ENCODE results near the gene ATP2C1.
"Not testable (repeated sequence)": the region's sequence is repeated elsewhere in the genome, so short reads cannot be mapped to it uniquely, and the experiment has no call there.

Gene ATP2C1

GRCh38 chr3:130857336-130858026, 36.4 kb upstream of the ATP2C1 start:
- Histone ChIP-seq H3K27me3 (ENCODE audit: insufficient read depth, poor library complexity, severe bottlenecking) (no peaks in the 10 kb centered on the region), H3K27ac (replicated peaks) (peak overlapping the region; percentile 58), H3K4me3 (replicated peaks; ENCODE audit: insufficient read depth, low read length) (no peak overlapping the region)
- peak; percentile 45; the same call in 1 of the 2 replicates for TF ChIP-seq SPI1 (IDR thresholded peaks at IDR 0.05; ENCODE audit: borderline replicate concordance, low read depth)
- TF ChIP-seq GABPA (IDR thresholded peaks at IDR 0.05; ENCODE audit: low read depth) = no peak
- TF ChIP-seq POLR2AphosphoS5 (IDR thresholded peaks at IDR 0.05; ENCODE audit: low read depth) = 0 out of 2 replicates have a peak, but pooled peaks have one; percentile 38
- no peak for TF ChIP-seq CTCF (IDR thresholded peaks at IDR 0.05; ENCODE audit: insufficient read depth, low read length)
- DNase-seq (ENCODE audit: low read depth in 1 of 2, low spot score in 1 of 2) = peak in 1 of 2 experiments; percentile 70

- not testable (repeated sequence) for DNase-seq (ENCODE audit: low read depth in 1 of 2, low spot score in 1 of 2); H3K27ac ChIP-seq (replicated peaks); H3K4me3 ChIP-seq (replicated peaks; ENCODE audit: insufficient read depth, low read length); H3K27me3 ChIP-seq (ENCODE audit: insufficient read depth, poor library complexity, severe bottlenecking)
Measured at GRCh38 chr3:130862130-130862529, 31.8 kb upstream of the ATP2C1 start.

GRCh38 chr3:130865489-130865888, 28.4 kb upstream of the ATP2C1 start:
- Histone ChIP-seq H3K4me3 (replicated peaks; ENCODE audit: insufficient read depth, low read length) (no peak overlapping the region), H3K27ac (replicated peaks) (no peak overlapping the region), H3K27me3 (ENCODE audit: insufficient read depth, poor library complexity, severe bottlenecking) (no peaks in the 10 kb centered on the region)
- TF ChIP-seq REST (IDR thresholded peaks at IDR 0.05; ENCODE audit: insufficient replicate concordance, low read depth) (no peak), GABPA (IDR thresholded peaks at IDR 0.05; ENCODE audit: low read depth) (no peak), CTCF (IDR thresholded peaks at IDR 0.05; ENCODE audit: insufficient read depth, low read length) (no peak), SPI1 (IDR thresholded peaks at IDR 0.05; ENCODE audit: borderline replicate concordance, low read depth) (no peak; the same call in 1 of the 2 replicates), POLR2AphosphoS5 (IDR thresholded peaks at IDR 0.05; ENCODE audit: low read depth) (no peak)
- no peak for DNase-seq (ENCODE audit: low read depth in 1 of 2, low spot score in 1 of 2)

DNA sequence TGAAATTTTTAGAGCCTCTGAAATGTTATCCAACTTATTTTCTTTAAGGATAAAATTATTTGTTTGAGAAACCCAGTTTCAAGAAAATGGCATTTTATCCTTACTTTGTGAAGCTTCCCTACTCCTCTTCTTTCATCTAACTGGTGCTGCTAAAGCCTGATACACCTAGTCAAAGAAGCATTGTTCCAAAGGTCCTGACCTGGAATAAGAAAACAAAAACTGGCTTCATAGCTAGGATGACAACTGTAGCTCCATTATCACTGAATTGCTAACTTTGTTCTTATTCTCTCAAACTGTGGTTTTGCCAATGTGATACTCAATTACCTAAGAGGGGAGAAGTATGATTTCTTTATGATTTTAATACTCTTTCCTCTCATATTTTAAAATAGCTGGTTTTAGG, 27.6 kb upstream of the ATP2C1 start:
- TF ChIP-seq GABPA (IDR thresholded peaks at IDR 0.05; ENCODE audit: low read depth) (no peak), SPI1 (IDR thresholded peaks at IDR 0.05; ENCODE audit: borderline replicate concordance, low read depth) (no peak)
- no peak for DNase-seq (ENCODE audit: low read depth in 1 of 2, low spot score in 1 of 2)
- Histone ChIP-seq H3K27me3 (ENCODE audit: insufficient read depth, poor library complexity, severe bottlenecking) (no peaks in the 10 kb centered on the region), H3K27ac (replicated peaks) (no peak overlapping the region), H3K4me3 (replicated peaks; ENCODE audit: insufficient read depth, low read length) (no peak overlapping the region)

DNA sequence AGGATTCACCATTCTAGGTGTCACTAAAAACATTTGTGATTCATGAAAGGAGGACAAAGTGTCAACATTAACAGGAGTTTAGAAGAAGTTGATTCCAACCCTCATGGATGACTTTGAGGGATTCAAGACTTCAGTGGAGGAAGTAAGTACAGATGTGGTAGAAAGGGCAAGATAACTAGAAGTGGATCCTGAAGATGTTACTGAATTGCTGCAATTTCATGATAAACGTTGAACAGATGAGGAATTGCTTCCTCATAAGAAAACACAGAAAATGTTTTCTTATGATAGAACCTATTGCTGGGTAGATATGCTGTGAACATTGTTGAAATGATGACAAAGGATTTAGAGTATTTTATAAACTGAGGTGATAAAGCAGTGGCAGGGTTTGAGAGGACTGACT, 23.5 kb upstream of the ATP2C1 start:
- no peak overlapping the region for H3K4me3 ChIP-seq (replicated peaks; ENCODE audit: insufficient read depth, low read length)
- TF ChIP-seq CTCF (IDR thresholded peaks at IDR 0.05; ENCODE audit: insufficient read depth, low read length) = no peak
- no peak for TF ChIP-seq SPI1 (IDR thresholded peaks at IDR 0.05; ENCODE audit: borderline replicate concordance, low read depth)
- no peak for TF ChIP-seq POLR2AphosphoS5 (IDR thresholded peaks at IDR 0.05; ENCODE audit: low read depth)
- TF ChIP-seq GABPA (IDR thresholded peaks at IDR 0.05; ENCODE audit: low read depth) = no peak
- no peak for TF ChIP-seq REST (IDR thresholded peaks at IDR 0.05; ENCODE audit: insufficient replicate concordance, low read depth)
- H3K27me3 ChIP-seq (ENCODE audit: insufficient read depth, poor library complexity, severe bottlenecking) = no peaks in the 10 kb centered on the region
- no peak overlapping the region for H3K27ac ChIP-seq (replicated peaks)
- no peak for DNase-seq (ENCODE audit: low read depth in 1 of 2, low spot score in 1 of 2)
